ENCODE measurements around the gene SARS1.
A peak's percentile ranks its signal among the peaks of the same experiment; 100 is the strongest.
"Not testable (repeated sequence)": the region's sequence is repeated elsewhere in the genome, so short reads cannot be mapped to it uniquely, and the experiment has no call there.

The SARS1 gene, protein sequence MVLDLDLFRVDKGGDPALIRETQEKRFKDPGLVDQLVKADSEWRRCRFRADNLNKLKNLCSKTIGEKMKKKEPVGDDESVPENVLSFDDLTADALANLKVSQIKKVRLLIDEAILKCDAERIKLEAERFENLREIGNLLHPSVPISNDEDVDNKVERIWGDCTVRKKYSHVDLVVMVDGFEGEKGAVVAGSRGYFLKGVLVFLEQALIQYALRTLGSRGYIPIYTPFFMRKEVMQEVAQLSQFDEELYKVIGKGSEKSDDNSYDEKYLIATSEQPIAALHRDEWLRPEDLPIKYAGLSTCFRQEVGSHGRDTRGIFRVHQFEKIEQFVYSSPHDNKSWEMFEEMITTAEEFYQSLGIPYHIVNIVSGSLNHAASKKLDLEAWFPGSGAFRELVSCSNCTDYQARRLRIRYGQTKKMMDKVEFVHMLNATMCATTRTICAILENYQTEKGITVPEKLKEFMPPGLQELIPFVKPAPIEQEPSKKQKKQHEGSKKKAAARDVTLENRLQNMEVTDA

GRCh38 chr1:109213824-109214693 is at the start of gene SARS1:
Gene SARS1, plus strand, starts transcription at chr1:109213918. Its CDS starts 75 bp downstream, at chr1:109213993.
- DNase-seq: peak; percentile 89

GRCh38 chr1:109164538-109164937 is 49.2 kb upstream of the SARS1 start:
- DNase-seq: no peak

- DNase-seq: peak; percentile 66
These were observed 46.7 kb upstream of the SARS1 start for GRCh38 chr1:109167001-109167506.

GRCh38 chr1:109170035-109170764 is 43.5 kb upstream of the SARS1 start:
- DNase-seq: peak; percentile 39

GRCh38 chr1:109171646-109172045 is 42.1 kb upstream of the SARS1 start:
- no peak for DNase-seq

- DNase-seq: not testable (repeated sequence)
These were observed 37.4 kb upstream of the SARS1 start for GRCh38 chr1:109176349-109176748.

GRCh38 chr1:109180715-109181084 is 33.0 kb upstream of the SARS1 start:
- DNase-seq: not testable (repeated sequence)

GRCh38 chr1:109181085-109181806 is 32.5 kb upstream of the SARS1 start:
- DNase-seq: peak; percentile 39

DNA sequence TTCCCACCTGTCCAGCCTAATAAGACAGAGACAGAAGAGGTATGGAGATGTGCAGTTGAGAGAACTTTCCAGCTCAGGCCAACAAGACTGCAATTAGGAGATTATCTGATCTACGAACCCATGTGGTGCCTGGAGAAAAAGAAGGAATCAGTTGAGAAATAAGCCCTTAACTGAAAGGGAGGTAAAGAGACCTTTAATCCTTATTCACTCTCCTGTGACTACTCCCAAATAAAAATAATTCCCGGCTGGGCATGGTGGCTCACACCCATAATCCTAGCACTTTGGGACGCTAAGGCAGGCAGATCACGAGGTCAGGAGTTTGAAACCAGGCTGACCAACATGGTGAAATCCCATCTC is 31.9 kb upstream of the SARS1 start:
- DNase-seq: no peak

GRCh38 chr1:109183058-109183738 is 30.5 kb upstream of the SARS1 start:
- DNase-seq: no peak

- DNase-seq: no peak
These were observed 29.0 kb upstream of the SARS1 start for GRCh38 chr1:109184687-109185086.

GRCh38 chr1:109185357-109185756 is 28.4 kb upstream of the SARS1 start:
- peak; percentile 40 for DNase-seq

DNA sequence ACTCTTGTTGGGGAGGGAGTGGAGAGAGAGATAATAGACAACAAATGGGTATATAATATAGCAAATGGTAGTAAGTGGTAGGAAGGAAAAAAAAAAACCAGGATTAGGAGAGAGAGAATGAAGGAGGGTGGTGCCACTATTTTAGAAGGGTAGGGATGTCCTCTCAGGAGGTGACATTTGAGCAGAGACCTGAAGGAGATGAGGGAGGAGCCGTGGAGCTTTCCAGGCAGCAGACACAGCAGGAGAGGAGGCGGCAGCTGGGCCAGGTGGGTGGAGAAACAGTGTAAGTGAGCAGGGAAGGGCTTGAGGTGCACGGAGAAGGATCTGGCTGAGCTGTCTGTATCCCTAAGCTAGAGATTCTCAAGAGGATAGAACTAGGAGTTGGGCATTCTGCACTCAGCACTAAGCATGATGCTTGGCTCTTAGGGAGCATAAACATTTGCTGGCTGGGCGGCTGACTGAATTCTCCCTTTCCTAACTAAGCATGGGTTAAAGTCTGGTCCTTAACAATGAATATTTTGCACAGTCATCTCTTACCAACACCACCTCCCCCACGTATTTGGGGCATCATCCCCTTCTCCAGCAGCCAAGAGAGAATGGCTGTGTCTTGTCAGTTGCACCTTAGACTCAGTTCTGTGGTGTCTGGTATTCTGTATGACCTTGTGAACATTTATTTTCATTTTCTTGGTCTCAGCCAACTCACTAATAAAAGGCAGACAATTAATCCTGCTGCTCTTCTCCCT is 27.6 kb upstream of the SARS1 start:
- no peak for DNase-seq

DNA sequence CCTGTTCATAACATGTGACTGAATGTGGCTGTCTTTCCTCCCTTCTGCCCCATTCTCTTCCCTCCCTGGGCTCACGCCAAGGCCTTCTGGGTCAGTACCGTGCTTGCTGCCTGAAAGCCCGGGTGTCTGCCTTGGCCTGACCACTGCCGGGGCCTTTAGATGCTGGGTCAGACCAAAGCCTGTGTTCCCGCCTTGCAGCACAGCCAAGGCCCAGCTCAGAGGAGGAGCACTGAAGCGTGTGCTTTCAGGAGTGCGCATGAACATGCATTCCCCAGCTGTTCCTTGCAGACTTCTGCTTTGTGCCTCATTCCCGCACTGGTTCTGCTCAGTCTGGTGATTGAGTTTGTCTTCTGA is 27.0 kb upstream of the SARS1 start:
- no peak for DNase-seq

DNA sequence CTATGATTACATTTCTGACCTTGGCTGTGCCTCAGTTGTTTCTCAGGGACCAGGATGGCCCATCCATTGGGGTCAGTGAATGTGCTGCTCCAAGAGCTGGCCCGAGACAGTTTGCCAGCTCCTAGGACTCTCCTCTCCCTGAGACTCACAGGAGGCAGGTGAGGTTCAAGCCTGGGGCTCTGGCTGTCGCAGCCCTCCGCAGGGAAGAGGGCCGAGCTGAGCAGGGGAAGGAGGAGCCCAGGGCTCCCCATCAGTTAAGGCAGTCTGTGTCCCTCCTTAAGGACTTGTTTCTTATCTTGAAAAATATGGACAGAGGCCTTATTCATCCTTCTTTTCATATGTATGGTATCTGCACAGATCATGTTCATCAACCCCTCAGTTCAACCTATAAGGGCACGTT is 26.6 kb upstream of the SARS1 start:
- DNase-seq: no peak

DNA sequence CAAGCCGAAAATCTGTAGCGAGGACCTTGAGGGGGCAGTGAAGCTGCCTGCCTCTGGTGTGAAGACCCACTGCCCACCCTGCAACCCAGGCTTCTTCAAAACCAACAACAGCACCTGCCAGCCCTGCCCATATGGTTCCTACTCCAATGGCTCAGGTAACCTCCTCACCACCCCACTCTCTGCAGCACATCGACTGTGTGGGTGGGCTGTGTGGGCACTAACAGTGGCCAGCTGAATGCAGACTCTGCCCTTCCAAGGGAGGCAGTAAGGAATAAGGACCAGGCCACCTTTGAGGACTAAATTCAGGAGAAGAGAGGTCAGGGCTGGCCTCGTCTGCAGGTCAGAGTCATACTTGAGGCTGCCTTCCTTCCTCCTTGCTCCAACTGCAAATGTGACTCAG is 25.5 kb upstream of the SARS1 start:
- DNase-seq: no peak

DNA sequence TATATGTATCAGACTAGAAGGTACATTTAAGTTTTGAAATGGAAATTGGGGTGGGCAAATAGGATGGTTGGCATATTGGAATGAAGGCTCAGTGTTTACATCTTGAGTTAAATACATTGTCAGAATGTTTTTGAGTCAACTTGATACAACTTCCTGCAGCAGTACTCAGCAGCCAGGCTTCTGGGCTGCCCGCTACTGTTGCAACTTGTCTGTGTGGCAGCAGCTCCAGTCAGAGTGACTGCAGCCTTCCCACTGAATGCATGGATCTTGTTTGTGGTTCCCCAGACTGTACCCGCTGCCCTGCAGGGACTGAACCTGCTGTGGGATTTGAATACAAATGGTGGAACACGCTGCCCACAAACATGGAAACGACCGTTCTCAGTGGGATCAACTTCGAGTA is 24.9 kb upstream of the SARS1 start:
- DNase-seq: no peak

GRCh38 chr1:109190189-109190588 is 23.5 kb upstream of the SARS1 start:
- DNase-seq: no peak

DNA sequence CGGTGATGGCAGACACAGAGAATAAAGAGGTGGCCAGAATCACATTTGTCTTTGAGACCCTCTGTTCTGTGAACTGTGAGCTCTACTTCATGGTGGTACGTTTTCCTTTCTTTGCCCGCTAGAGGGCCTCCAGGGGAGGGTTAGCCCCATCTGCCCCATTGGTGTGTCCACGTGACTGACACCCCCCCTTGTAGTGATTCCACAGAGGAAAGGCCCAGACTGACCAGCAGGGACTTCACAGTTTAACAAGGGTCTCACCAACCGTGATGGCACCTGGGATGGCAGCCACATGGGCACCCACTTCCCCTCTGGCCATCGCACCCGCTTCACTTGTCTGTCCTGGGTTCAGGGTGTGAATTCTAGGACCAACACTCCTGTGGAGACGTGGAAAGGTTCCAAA is 22.3 kb upstream of the SARS1 start:
- no peak for DNase-seq

- DNase-seq: no peak
These were observed 21.8 kb upstream of the SARS1 start for GRCh38 chr1:109191891-109192290.

DNA sequence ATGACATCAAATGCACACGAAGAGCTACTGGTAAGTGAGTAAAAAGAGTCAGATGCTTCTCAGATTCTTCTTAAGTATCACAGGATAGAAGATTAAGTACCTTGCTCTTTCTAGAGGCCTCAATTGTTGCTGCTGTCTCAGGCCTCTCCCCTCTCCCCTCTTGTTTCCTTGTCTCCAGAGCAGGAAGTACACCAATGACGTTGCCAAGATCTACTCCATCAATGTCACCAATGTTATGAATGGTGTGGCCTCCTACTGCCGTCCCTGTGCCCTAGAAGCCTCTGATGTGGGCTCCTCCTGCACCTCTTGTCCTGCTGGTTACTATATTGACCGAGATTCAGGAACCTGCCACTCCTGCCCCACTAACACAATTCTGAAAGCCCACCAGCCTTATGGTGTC is 21.3 kb upstream of the SARS1 start:
- DNase-seq: no peak

Data from fibroblast of skin of right biceps (primary cell).